GM21529 (cell line): Measurements from ENCODE around the gene GALNT2.

Experiments
- ATAC-seq: cut with Tn5 transposase; IDR thresholded peaks from one replicate; pipeline ENCODE4 v1.9.1; 2021; ENCODE audit not compliant: unreplicated experiment

GALNT2 gene

GRCh38 chr1:230176326-230176725 lies 109.3 kb downstream of the GALNT2 start:
- no peak for ATAC-seq

GRCh38 chr1:230176871-230177411 lies 109.9 kb downstream of the GALNT2 start:
- no peak for ATAC-seq

DNA sequence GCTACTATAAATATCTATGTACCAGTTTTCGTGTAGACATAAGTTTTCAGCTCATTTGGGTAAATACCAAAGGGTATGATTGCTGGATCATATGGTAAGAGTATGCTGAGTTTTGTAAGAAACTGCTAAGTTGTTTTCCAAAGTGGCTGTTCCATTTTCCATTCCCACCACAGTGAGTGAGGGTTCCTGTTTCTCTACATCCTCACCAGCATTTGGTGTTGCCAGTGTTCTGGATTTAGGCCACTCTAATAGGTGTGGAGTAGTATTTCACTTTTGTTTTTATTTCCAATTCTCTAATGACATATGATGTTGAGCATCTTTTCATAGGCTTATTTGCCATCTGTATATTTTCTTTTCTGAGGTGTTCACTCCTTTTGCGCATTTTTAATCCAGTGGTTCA lies 112.2 kb downstream of the GALNT2 start:
- ATAC-seq, result no peak

- no peak for ATAC-seq
Measured at GRCh38 chr1:230185076-230186001, 118.3 kb downstream of the GALNT2 start.

DNA sequence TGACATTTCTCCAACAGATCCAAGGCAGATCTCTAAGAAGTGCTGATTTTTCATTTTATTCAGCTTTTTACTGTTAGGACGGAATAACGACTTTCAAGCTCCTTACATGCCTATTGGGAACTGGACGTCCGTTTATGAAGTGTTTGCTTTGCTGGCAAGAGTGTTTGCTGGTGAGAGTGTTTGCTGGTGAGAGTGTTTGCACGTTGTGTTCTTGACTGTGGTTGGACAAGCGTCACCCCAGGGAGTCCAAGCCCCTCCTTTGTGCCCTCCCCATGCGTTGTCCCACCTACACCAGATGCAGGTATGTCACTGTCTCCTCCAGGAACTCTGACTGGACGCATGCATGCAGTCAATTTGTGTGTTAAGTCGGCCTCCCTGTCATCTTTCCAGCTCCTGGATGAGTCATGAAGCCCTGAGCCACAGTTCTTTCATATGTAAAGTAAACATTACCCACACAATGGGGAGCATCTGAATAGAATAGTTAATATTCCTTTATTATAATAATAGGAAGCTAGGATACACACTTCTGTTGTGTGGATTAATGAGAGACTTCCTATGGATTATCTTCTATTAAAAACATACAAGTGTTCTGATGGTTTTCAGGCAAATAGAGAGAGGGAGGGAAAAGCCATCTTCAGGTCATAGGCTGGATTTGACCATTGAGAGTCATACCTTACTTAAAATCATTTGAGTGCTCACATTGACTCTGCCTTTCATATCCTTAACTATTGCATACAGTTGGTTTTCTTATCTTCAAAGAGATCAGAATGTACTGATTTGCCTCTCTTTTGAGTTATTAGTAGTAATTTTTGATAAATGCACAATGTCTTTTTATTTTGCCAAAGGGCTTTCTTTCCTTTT lies 119.2 kb downstream of the GALNT2 start:
- ATAC-seq, result no peak

DNA sequence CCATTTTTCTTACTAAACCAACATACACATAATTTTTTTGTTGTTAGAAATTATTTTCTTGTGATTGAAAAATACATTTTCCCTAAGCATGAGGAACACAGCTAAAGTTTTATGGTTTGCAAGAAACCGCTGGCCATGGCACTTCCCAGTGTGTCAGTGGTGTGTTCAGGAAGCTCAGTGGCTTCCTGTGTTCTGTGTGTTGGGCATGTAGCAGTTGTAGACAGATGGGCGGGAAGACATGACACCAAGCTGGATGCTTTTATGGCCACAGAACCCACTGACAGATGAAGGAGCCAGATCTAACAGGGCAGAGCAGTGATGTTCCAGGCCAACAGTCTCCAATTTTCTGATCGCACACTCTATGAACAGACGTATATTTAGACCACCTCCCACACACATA lies 119.8 kb downstream of the GALNT2 start:
- ATAC-seq, result no peak

- ATAC-seq, result no peak
Measured at GRCh38 chr1:230187290-230187689, 120.3 kb downstream of the GALNT2 start.

DNA sequence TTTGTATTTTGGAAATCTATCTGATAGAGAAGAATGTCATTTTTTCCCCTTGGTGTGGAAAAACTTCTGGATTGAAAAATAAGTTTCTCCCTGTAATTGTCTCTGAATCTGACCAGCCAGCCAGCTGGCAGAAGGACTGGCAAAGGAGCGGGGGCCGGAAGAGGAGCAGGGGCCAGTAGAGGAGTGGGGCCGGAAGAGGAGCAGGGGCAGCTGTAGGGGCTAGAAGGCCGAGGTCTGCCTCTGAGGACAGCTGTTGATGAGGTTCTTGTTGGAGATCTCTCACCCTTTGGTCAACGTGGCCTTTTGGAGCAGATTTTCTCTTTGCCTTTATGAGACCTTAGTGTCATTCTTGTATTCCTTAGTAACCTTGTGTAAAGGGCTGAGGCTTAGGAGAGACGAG lies 121.8 kb downstream of the GALNT2 start:
- ATAC-seq, result no peak

DNA sequence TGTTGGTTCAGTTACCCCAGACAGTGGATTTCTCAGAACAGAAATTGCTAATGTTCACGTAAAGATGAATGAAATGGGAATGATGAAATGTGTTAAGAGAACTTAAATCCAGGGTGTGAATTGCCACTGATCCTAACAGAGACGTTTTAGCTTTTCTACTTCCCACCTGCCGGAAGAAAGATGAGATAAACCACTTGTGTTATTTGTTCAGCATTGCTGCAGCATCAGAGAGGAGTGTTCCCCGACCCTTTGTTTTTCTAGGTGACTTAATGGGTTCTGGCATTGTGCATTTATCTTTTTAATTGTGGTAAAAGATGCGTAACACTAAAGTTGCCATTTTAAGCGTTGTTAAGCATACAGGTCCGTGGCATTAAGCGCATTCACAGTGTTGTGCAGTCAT lies 122.3 kb downstream of the GALNT2 start:
- ATAC-seq, result no peak

DNA sequence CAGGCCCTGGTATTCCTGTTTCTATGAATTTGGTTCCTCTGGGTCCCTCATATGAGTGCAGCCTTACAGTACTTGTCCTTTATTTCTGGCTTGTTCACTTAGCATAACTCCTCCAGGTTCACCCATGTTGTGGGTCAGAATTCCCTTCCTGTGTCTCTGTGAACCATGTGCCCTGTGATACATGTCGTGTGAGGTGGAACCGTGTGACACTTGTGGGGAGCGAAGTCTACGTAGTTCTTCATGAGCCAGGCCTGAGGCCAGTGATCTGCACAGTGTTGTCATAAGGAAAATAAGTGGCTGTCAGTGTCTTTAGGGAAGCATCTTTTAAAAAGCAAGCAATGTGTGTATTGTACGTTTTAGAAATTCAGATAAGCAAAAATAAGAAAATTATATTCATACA lies 122.8 kb downstream of the GALNT2 start:
- no peak for ATAC-seq

DNA sequence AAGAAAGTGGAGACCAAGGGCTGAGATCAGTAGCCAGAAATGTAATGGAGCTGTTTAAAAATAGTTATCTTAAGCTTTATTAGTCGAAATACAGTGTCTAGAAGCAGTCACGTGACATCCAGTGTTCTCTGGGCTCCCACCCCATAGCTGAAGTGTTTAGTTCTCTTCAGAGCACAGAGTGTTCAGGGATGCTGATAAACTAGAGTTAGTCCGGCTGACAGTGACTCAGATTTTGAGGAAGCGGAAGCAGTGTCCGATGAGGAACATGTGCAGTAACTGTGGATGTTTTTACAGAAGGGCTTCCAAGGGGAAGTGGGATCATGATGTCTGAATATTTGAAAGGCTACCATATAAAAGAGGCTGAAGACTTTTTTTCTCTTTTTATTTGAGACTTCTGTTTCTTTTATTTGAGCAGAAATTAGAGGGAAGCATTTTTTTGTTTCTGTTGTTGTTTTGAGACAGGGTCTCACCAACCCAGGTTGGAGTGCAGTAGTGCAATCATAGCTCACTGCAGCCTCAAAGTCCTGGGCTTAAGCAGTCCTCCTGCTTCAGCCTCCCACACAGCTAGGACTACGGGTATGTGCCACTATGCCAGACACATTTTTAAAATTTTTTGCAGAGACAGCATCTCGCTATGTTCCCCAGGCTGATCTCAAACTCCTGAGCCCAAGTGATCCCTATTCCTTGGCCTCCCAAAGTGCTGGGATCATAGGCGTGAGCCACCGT lies 124.2 kb downstream of the GALNT2 start:
- no peak for ATAC-seq

DNA sequence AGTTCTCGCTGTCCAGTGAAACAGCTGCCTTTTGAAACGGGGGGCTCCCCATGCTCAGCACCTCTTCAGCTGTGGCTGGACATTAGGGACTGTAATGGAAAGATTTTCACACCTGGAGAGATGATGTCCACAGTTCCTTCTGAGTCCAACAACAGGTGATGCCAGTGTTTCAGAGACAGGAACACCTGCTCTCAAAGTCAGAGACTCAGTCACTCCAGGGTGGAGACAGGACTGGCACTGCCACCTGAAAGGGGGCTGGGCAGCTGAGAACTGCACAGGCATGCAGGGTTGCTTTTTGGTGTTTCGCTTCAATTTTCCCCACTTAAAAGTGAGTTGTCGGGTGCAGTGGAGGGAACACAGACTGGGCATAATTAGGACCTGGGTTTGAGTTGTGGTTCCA lies 124.8 kb downstream of the GALNT2 start:
- no peak for ATAC-seq

DNA sequence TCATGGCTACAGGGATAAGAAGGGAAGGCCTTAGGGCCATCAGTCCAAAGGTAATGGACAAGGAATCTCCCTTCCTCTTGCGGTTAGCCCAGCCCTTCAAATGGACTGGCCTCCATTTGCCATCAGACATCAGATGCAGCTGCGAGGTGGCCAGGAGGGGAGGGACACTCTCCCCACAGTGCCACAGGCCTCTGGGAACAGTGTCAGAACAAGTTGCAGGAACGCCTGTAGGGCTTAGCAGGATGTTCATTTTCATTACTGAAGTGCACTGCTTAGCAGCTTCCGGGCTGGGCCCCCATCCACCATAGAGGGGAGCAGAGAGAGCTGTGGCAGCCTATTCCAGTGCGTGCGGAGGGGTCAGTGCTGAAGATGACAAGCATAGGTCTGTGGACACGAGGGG lies 127.5 kb downstream of the GALNT2 start:
- ATAC-seq, result no peak

- no peak for ATAC-seq
Measured at GRCh38 chr1:230195199-230195598, 128.2 kb downstream of the GALNT2 start.

- no peak for ATAC-seq
Measured at GRCh38 chr1:230196077-230196476, 129.0 kb downstream of the GALNT2 start.

GRCh38 chr1:230197644-230198567 lies 130.9 kb downstream of the GALNT2 start:
- no peak for ATAC-seq

- ATAC-seq, result no peak
Measured at GRCh38 chr1:230199034-230199433, 132.0 kb downstream of the GALNT2 start.

DNA sequence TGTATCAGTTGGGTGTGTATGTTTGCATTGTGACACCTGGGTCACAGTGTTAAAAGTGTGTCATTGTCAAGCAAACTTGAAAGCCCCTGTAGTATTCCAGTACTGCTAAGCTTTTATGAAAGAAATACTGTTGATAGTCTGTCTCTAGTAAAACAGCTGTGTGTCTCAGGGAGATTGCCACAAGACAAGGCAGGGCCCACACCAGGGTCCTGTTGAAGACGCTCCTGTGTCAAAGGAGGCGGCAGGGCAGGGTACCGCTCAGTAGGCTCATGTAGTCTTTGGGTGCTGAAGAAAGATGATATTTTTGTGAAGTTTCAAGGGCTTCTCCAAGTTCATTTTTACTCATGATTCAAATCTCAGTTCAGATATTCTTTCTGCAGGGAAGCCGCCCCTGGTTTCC lies 132.5 kb downstream of the GALNT2 start:
- ATAC-seq, result no peak

DNA sequence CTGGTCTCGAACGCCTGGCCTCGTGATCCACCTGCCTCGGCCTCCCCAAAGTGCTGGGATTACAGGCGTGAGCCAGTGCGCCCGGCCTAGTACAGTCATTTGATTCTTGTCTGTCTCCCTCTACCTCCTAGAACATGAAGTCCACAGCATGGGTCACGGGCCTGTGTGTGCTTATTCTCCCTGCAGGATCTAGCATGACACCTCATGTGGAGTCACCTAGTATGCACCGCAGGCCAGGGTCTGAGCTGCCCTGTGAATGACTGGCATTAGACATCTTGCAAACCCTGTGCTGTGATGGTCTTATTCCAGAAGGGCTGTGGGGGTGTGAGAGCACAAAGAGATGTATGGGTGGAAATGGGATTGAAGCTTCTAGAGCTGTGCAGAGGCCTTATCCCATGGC lies 133.2 kb downstream of the GALNT2 start:
- no peak for ATAC-seq

- ATAC-seq, result no peak
Measured at GRCh38 chr1:230201445-230201844, 134.4 kb downstream of the GALNT2 start.
